Stimulated activated CD4-positive, alpha-beta T cell treated with anti-CD3 and anti-CD28 coated beads, Interleukin-1b, Interleukin-23, amount 100 ng/mL, for 1 hour (primary cell): Measurements from ENCODE around the gene CCND1.

ENCODE experiments used
- DNase-seq, 2 donors: peaks; one replicate each; pipeline ENCODE4 v3.0.0-alpha.2; 2020; ENCODE audit warnings: low read depth in 2 of 2

The CCND1 gene

GRCh38 chr11:69653406-69653960, 12.5 kb downstream of the CCND1 start:
- DNase-seq, result no peak

GRCh38 chr11:69654001-69654659, 13.2 kb downstream of the CCND1 start:
- DNase-seq, result no peak

GRCh38 chr11:69654660-69655478, 13.9 kb downstream of the CCND1 start:
- no peak for DNase-seq

- DNase-seq, result no peak
Observed at GRCh38 chr11:69655479-69656428, 14.8 kb downstream of the CCND1 start.

- DNase-seq, result no peak
Observed at GRCh38 chr11:69656536-69657455, 15.8 kb downstream of the CCND1 start.

GRCh38 chr11:69657456-69657910, 16.5 kb downstream of the CCND1 start:
- DNase-seq, result no peak

- no peak for DNase-seq
Observed at GRCh38 chr11:69657911-69658625, 17.1 kb downstream of the CCND1 start.

- no peak for DNase-seq
Observed at GRCh38 chr11:69658626-69659450, 17.9 kb downstream of the CCND1 start.

- no peak for DNase-seq
Observed at GRCh38 chr11:69659591-69659990, 18.6 kb downstream of the CCND1 start.

GRCh38 chr11:69660001-69660500, 19.1 kb downstream of the CCND1 start:
- DNase-seq, result no peak

GRCh38 chr11:69661413-69661715, 20.4 kb downstream of the CCND1 start:
- DNase-seq, result no peak

- no peak for DNase-seq
Observed at GRCh38 chr11:69662021-69662698, 21.2 kb downstream of the CCND1 start.

GRCh38 chr11:69662806-69663205, 21.9 kb downstream of the CCND1 start:
- DNase-seq, result no peak

- no peak for DNase-seq
Observed at GRCh38 chr11:69663326-69663725, 22.4 kb downstream of the CCND1 start.

GRCh38 chr11:69664103-69664775, 23.3 kb downstream of the CCND1 start:
- no peak for DNase-seq

- no peak for DNase-seq
Observed at GRCh38 chr11:69664901-69665300, 23.9 kb downstream of the CCND1 start.

GRCh38 chr11:69665669-69666068, 24.7 kb downstream of the CCND1 start:
- DNase-seq, result no peak

- DNase-seq, result no peak
Observed at GRCh38 chr11:69666261-69666660, 25.3 kb downstream of the CCND1 start.
